Fibroblast of skin of left quadriceps (primary cell): ENCODE results near the gene SH3YL1.

Experiments
- DNase-seq, 2 experiments: peaks; one replicate each; pipeline ENCODE4 v3.0.0-alpha.2; 2013; ENCODE audit warnings: low read depth in 2 of 2

Gene SH3YL1

DNA sequence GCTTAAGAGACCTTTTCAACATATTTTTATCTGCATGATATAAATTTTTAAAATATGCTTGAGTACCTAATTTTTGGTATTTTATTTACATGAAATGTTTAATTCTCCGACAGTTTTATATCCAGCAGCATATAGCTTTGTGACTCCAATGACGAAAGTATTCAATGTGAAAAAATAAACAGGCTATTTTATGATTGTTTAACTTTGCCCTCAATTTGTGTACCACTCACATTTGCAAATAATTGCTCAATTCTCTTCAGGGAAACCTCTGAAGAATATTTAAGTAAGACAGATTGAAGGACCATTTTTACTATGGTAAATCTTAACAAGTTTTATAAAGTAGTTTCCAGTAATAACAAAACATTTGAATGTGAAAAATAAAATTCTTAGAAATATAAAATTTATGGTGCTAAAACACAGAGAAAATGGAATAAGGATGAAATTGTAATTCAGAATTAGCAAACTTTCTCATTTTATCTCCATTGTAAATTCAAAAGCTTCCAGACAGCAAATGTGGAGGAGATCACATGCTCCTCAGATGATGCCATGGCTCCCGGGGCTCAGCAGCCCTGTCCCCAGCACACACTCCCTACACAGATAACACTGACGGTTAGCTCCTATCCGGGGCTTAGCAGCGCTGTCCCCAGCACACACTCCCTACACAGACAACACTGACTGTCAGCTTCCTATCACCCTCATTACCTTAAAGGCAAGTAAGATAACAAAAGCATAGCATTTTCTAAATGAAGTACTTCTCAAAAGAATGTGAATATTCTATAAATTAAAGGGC is 39.7 kb downstream of the SH3YL1 start:
- no peak for DNase-seq

DNA sequence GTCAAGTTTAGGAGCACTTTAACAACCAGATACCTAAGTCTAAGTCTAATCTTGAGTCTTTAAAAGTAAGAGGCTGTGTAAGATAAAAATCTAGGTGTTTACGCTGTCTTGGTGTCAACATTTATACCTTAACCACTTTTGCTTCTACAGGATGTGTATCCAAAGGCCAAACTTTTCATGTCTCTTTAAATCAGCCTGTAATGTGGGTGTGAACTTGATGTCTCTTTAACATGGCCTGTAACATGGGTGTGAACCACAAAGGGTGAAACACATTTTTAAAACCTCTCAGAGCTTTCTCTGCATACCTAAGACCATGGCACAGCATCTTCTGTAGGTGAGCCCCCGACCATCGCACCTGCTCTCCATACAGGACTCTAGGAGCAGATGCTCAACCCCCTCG is 40.4 kb downstream of the SH3YL1 start:
- no peak for DNase-seq

DNA sequence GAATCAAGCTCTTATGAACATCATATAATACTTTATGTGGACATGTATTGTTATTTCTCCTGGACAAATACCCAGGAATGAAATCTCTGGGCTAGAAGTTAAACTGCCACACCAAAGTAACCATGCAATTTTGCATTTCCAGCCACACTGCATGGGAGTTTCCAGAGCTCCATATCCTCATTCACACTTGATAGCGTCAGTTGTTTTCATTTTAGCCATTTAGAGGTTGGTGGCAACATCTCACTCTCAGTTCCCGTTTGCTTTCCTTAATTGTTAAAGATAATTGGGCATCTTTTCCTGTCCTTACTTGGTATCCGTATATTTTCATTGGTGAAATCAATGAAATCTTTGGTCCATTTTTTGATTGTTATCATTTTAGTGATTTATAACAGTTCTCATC is 47.8 kb downstream of the SH3YL1 start:
- DNase-seq = no peak

DNA sequence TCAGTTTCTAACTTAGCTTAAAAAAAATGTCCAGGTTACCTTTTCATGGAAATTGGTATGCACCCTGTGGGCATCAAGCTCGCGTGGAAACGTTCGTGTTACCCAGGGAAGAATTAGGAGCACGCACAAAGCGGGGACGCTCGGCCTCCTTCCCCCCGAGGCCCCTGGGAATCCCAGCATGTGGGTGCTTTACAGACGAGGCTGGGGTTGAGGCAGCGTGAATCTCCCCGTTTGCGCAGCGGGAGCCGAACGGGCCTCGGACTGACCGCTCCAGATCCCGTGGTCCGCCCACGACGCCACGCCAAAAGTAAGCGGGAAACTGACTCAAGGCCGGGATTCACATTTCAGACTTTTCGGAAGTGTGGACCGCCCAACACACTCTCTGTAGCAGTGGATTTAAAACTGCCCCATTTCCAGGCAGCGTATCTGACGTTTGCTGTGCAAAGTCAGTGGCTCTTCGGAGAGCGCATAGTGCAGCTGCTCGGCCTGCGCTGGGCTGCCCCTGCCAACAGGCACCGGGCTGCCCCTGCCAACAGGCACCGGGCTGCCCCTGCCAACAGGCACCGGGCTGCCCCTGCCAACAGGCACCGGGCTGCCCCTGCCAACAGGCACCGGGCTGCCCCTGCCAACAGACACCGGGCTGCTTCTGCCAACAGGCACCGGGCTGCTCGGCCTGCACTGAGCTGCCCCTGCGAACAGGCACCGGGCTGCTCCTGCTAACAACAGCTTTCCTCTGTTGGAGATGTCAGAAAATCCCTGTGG is 49.7 kb downstream of the SH3YL1 start:
- no peak for DNase-seq

DNA sequence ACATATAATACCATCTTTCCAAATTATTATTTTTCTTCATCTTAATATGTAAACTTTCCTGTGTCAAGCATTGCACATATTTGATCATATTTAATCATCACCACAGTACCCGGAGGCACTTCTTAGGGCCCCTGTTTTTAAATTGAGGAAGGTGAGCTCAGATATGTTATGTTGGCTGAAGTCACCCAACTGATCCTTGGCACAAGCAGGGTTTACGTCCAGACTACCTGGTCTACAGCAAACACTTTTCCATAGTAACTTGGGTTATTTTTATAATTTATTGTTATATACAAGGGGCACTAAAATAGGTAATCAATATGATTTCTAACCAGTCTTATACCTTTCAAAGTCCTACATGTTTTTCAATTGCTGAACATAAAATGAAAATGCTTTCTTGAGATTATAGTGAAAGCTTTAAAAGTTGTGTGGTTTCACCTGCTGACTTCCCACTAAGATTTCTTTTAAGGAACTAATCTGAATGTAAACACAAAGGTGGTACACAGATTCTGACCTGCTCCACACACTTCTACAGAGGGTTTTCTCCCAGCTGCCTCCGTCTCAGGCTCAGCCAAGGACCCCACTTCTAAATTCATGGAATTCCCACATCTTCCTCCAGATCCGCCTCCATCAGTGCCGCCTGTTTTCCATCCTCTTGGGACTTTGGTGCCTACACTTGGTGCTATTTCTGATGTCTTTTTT is 52.2 kb downstream of the SH3YL1 start:
- no peak for DNase-seq

DNA sequence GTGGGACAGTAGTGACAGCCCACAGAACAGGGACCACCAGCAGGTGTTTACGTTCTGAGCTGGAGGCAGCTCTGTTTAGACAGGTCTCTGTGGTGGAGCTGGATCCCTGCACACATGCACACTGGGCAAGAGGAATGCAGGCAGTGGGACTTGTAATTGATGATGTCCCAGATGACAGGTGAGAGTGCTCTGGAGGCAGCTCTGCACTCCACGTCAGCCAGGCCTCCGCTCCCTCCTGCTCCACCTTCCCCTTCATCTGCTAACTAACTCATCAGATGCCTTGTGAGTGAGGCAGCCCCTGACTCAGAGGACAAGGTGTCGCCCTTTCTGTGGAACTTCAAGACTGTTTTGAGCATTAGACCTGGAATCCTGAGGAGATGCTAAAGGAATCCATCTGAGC is 53.2 kb downstream of the SH3YL1 start:
- no peak for DNase-seq

DNA sequence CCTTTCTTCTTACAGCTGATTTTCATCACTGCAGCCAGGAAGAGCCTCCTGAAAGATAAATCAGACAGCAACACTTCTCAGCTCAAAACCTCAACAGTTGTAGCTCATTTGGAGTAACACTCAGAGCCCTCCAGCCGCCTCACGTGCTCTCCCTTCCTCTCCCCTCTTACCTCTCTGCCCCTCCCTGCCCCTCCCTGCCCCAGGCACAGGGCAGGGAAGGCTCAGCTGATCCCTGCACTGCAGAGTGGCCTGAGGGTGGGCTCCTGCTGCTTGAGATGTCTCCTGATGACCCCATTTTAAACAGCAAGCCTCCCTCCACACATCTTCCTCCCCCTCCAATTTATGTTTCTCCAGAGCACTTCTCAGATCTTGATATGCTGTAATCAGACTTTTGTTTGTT is 54.4 kb downstream of the SH3YL1 start:
- DNase-seq = no peak

DNA sequence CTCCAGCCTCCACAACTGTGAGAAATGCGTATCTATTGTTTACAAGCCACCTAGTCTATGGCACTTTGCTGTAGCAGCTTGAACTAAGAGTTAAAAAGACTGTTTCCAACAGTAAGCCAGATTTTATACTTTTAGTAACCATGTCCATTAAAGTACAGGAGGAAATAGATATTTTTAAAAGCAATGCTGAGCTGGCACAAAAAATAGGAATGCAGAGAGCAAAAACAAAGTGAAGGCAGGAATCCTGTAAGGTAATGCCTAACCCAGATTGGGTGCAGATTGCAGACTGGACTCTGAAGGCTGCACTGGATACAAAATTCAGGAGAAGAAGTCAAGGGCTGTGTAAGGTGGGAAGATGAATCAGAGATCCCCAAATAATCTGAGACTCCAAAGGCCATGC is 55.5 kb downstream of the SH3YL1 start:
- DNase-seq = no peak

DNA sequence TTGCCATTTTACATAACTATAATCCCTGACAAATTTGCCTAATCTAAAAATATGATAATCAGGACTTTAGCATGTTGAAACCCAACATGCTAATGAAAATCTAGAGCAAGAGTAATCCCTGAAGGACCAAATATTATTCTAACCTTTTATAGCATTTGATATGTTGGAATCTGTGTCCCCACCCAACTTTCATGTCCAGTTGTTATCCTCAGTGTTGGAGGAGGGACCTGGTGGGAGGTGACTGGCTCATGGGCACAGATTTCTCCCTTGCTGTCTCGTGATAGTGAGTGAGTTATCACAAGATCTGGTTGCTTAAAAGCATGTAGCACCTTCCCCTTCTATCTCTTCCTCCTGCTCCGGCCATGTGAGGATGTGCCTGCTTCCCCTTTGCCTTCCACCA is 59.8 kb downstream of the SH3YL1 start:
- DNase-seq = no peak

DNA sequence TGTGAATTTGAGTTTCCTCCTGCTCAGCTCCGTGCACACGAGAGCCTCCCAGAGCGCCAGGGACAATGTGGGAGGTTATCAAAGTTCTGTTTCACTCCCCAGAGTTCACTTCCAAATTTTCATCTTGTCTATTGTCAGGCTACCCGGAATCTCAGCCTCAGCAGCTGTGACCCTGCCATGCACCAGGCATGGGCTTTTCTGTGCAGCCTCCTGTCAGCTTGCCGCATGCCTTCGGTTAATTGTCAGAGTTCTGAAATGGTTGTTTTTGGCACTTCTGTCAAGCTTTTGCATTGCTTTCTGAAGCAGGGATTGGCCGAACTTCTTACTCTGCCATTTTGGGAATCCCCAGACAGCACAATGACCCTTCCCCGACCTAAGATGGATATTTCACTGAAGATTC is 60.4 kb downstream of the SH3YL1 start:
- no peak for DNase-seq

DNA sequence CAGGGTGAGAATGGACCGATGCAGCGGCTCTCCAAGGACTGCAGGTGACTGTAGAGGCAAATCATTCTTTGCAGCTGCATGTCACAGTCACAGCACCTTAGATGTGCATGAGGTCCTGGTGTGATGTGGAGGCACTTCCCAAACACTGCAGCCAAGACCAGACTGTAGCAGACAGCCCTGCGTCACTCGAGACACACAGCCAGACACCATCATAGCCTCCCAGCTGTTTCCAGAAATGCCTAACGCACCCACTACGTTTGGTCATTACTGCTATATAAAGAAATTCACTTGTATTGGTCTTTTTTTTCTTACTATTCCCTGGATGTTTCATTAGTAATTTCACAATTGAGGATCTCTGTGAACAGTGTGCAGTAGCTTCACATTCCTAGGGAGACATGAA is 60.9 kb downstream of the SH3YL1 start:
- no peak for DNase-seq

DNA sequence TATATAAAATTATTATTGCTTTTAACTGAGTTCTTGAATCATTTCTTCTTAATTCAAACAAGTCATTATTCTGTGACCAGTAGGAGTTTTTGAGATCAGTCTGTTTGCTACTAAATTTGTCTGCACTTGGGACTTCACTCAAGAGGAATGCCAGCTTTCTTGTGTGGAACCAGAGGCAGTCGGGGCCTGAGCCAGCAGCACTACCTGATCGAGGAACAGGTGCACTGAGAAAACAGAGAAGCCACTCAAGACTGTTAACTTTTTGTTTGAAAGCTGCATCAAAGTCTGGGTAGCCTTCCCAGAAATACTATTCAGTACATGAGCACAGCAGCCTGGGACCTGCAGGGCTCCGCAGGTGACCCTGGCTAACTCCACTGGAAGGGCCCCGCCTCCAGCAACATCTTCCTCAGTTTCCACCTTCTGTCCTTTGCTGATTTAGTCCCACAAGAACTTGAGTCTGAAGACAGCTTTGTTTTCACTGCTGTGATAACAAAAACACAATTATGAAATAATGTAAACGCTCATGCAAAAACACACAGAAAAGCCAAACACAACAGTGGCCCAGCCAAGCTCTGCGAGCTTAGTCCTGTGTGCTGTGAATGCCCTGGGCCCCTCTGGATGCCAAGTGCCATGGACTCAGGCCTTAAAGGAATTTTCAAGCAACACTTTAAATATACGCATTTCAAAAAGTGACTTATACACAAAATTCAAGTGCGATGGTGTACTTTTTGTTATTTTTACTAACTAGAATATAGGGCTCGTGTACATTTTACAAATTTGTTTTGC is 62.0 kb downstream of the SH3YL1 start:
- no peak for DNase-seq

DNA sequence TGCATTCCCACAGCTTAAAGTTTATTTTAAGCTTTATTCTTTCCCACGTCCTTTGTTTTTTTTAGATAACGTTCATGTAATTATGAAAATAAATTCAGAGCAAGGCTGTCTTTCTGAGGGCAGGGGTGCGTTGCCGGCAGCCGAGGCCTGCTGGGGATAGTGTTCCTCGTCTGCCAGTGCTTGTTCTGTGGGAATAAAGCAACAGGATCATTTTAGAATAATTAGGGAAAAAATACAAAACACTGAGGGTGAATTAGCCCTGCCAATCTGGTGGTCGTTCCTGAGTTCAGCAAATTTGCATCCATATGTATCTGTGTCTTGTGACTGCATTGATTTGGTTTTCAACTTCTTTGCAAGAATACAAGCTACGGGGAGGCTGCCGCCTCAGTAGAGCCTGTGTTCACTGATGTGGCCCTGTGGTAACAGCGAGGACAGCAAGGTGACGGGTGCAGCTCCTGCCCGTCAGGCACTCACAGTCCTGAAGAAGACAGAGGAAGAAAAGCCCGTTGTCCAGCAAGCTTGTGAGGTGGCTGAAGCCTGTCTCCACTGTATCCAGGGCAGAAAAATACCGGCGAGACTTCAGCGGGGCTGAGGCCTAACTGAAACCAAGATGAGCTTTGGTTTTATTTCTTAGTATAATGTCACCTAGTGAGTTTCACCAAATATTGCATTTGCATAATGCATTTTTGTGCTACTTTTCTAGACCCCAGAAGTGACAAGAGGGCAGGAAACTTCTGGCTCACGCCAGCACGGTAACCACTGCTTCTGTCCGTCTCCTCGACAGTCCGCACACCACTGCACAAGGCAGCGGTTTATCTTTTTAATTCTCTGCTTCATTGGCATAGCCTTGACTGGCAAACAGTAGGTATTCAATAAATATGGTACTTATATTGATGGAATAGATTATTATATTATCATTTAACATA is 64.5 kb downstream of the SH3YL1 start:
- DNase-seq = no peak

DNA sequence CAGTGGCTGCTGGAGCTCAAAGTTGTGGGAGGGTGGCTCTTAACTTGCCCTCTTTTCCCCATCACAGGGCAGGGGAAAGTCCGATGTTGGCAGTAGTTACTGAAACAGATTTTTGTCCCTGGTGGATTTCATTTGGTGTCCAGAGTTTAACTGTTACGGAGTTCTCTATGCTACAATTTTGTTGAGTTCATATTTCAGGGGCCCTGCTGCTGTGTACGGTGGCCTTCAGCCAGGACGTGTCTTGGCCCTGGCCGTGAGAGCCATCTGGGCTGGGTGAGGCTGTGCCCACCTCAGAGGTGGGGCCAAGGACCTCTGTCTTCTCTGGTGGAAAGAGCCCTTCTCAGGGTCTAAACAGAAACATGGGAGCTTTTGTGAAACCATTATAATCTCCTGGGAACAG is 67.4 kb downstream of the SH3YL1 start:
- no peak for DNase-seq

DNA sequence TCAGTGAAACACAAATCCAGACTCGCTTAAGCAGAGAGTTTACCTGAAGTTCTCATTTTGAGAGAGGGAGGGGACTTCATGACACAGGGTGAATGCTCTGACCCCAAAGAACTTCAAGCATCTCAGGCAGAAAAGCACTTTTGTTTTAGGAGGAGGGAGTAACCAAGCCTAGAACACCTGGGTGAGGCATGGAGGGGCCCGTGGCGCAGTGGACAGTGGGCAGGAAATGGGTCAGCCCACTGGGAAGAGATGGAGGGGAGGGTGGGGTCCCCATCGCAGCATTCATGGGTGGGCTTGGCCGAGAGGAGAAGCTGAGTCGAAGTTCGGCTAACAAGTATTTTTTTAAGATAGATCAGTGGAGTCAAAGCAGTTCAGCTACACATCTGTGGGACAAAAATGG is 67.9 kb downstream of the SH3YL1 start:
- DNase-seq = no peak

DNA sequence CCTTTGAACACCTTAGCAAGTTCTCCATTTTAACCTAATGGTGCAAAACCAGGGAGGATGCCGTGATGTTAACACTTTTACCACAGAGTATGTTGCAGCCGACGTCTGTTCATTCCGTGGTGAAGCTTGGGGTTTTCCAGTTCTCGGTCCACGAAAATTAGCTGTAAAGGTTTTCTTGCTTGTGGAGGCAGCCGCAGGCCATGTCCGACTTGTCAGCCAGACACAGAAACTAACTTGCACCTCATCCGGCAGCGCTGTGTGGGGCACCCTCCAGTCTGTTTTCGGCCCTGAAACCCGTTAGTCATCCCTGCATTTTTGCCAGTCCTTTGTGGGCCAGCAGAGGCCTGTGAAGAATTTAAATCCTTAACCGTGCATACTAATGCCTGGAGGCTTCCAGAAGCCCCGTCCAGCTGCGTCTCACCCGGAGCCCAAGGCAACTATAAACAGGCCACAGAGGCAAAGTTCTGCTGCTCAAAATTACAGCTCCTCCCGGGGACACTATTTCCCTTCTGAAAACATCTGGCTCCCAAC is 70.6 kb downstream of the SH3YL1 start:
- DNase-seq = no peak

DNA sequence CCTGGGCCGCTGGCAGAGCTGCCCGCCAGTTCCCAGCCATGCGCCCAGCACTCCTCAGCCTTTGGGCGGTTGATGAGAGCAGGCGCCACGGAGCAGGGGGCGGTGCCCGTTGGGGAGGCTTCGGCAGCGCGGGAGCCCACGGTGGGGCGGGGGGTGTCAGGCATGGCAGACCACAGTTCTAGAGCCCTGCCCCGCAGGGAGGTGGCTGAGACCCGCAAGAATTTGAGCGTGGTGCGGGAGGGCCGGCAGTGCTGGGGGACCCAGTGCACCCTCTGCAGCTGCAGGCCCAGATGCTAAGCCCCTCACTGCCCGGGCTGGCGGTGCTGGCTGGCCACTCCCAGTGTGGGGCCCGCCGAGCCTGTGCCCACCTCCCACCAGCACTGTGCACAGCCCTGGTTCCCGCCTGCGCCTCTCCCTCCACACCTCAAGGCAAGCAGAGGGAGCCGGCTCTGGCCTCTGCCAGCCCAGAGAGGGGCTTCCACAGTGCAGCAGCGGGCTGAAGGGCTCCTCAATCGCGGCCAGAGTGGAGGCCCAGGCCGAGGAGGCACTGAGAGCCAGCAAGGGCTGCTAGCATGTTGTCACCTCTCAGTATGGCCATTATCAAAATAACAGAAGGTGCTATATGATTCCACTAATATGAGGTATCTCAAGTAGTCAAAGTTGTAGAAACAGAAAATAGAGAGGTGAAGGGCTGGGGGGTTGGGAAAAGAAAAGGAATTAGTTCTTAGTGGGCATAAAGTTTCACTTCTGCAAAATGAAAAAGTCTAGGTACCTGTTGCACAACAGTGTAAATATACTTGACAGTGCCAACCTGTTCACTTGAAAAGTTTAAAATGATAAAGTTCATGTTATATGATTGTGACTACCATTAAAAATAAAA is 72.3 kb downstream of the SH3YL1 start:
- no peak for DNase-seq

DNA sequence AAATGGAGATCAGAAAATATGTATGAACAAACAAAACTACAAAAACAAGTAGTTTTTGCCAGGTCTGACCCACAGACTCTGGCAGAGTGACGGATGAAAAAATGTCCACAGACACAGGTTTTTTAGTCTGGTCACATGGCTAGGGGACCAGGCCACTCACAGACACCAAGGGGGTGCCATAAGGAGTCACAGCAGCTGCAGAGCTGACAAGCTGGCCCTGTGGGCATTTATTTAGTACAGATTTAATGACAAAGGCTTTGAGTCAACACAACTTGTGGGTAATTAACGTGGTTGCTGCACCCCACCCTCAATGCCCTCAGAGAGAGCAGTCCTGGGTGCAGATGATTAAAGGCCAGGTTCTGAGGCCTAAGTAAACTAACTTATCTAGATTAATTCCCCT is 76.0 kb downstream of the SH3YL1 start:
- no peak for DNase-seq

DNA sequence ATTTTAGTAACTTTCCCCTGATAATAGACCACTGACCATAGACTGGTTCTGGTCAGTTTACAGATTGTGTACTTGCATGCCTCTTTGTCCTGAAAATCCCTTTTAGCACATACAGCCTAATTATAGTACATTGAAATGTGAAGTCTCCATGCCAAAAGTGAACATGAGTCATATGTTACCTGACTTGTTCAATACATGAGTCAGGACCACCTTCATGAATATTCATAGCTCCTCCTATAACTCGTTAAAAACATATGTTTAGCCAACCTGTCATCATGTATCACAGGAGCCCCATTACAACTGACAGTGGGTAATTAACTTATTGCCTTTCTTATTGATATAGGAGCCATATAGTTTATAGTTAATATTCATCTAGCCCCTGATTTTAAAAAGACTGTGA is 78.6 kb downstream of the SH3YL1 start:
- no peak for DNase-seq

DNA sequence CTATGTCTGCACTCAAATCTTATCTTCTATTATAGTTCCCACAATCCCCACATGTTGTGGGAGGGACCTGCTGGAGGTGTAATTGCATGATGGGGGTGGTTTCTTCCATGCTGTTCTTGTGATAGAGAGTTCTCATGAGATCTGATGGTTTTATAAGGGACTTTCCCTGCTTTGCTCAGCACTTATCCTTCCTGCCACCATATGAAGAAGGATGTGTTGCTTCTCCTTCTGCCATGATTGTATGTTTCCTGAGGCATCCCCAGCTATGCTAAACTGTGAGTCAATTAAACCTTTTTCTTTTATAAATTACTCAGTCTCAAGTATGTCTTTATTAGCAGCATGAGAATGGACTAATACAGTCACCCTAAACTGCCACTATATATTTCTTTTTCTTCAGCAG is 79.1 kb downstream of the SH3YL1 start:
- no peak for DNase-seq
